GM19397 (cell line): Measurements from ENCODE around the gene PUM1.
"Not testable (repeated sequence)": the region's sequence is repeated elsewhere in the genome, so short reads cannot be mapped to it uniquely, and the experiment has no call there.

Source experiments
- ATAC-seq: cut with Tn5 transposase; IDR thresholded peaks from one replicate; pipeline ENCODE4 v1.9.1; 2021; ENCODE audit warnings: mild to moderate bottlenecking, moderate library complexity; ENCODE audit not compliant: unreplicated experiment

PUM1 gene

GRCh38 chr1:31063631-31064030 lies 1.9 kb downstream of the PUM1 start:
- no peak for ATAC-seq

GRCh38 chr1:31062867-31063380 lies 2.6 kb downstream of the PUM1 start:
- ATAC-seq: no peak

- not testable (repeated sequence) for ATAC-seq
Measured at GRCh38 chr1:31062162-31062866, 3.2 kb downstream of the PUM1 start.

- ATAC-seq: no peak
Measured at GRCh38 chr1:31058012-31058411, 7.5 kb downstream of the PUM1 start.

- ATAC-seq: no peak
Measured at GRCh38 chr1:31055953-31056352, 9.6 kb downstream of the PUM1 start.

GRCh38 chr1:31055501-31055900 lies 10.0 kb downstream of the PUM1 start:
- no peak for ATAC-seq

GRCh38 chr1:31054958-31055481 lies 10.5 kb downstream of the PUM1 start:
- ATAC-seq: no peak

- ATAC-seq: no peak
Measured at GRCh38 chr1:31054349-31054748, 11.2 kb downstream of the PUM1 start.

GRCh38 chr1:31052613-31053012 lies 12.9 kb downstream of the PUM1 start:
- ATAC-seq: not testable (repeated sequence)

GRCh38 chr1:31051611-31052010 lies 13.9 kb downstream of the PUM1 start:
- no peak for ATAC-seq

- not testable (repeated sequence) for ATAC-seq
Measured at GRCh38 chr1:31047507-31047906, 18.0 kb downstream of the PUM1 start.

- no peak for ATAC-seq
Measured at GRCh38 chr1:31043631-31044030, 21.9 kb downstream of the PUM1 start.

GRCh38 chr1:31042656-31043055 lies 22.9 kb downstream of the PUM1 start:
- no peak for ATAC-seq

- no peak for ATAC-seq
Measured at GRCh38 chr1:31041529-31041928, 24.0 kb downstream of the PUM1 start.

GRCh38 chr1:31040038-31040437 lies 25.5 kb downstream of the PUM1 start:
- ATAC-seq: no peak

- not testable (repeated sequence) for ATAC-seq
Measured at GRCh38 chr1:31038935-31039334, 26.6 kb downstream of the PUM1 start.

- no peak for ATAC-seq
Measured at GRCh38 chr1:31038360-31038759, 27.2 kb downstream of the PUM1 start.

GRCh38 chr1:31036749-31037500 lies 28.6 kb downstream of the PUM1 start:
- ATAC-seq: no peak

GRCh38 chr1:31033598-31033997 lies 31.9 kb downstream of the PUM1 start:
- no peak for ATAC-seq

GRCh38 chr1:31032266-31032665 lies 33.3 kb downstream of the PUM1 start:
- ATAC-seq: no peak

- no peak for ATAC-seq
Measured at GRCh38 chr1:31031330-31032143, 34.0 kb downstream of the PUM1 start.
